ENCODE data around the gene SGIP1. TPM values are rescaled to one million over a fixed set of nuclear protein-coding genes. Genes with fewer than 3 reads are reported as not detected.

The SGIP1 gene
- total and polyA plus RNA-seq, 8 donors: 0.31 to 2.3 (median 1.1) TPM

DNA sequence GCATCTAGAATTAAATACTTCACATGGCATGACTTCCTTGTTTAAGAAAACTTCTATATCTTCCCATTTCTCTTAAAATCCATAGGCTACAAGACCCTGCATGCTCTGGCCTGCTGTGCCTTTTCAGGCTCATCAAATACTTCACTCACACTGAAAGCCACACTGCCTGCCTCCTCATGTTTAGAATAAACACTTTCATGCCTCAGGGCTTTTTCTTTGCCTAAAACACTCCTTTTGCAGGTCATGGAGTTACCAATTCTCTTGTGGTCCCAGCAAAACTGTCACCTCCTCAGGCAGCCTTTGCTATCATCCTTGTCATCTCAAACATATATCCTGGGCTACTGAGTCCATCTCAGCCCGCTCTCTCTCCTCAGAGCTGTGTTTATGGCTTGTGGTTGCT is 5.5 kb downstream of the SGIP1 start:
- peaks cover 8 to 22% (median 20%) of the 10 kb centered on the region in 3 donors for H3K4me1 ChIP-seq
- DNase-seq (no peak), ATAC-seq (no peak), FAIRE-seq (no peak)
- TF ChIP-seq, protein P1, sequence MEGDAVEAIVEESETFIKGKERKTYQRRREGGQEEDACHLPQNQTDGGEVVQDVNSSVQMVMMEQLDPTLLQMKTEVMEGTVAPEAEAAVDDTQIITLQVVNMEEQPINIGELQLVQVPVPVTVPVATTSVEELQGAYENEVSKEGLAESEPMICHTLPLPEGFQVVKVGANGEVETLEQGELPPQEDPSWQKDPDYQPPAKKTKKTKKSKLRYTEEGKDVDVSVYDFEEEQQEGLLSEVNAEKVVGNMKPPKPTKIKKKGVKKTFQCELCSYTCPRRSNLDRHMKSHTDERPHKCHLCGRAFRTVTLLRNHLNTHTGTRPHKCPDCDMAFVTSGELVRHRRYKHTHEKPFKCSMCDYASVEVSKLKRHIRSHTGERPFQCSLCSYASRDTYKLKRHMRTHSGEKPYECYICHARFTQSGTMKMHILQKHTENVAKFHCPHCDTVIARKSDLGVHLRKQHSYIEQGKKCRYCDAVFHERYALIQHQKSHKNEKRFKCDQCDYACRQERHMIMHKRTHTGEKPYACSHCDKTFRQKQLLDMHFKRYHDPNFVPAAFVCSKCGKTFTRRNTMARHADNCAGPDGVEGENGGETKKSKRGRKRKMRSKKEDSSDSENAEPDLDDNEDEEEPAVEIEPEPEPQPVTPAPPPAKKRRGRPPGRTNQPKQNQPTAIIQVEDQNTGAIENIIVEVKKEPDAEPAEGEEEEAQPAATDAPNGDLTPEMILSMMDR (IDR thresholded peaks at IDR 0.05): no peak
- no peaks in the 10 kb centered on the region for H3K27me3 ChIP-seq
- intact Hi-C loops (cut with DNase I): no loop called here
- 95 to 100% methylated on average over 1 of the region's 1 CpG for WGBS, 2 donors
- no peaks in the 10 kb centered on the region for H3K9me3 ChIP-seq
- no peaks in the 10 kb centered on the region for H3K36me3 ChIP-seq
- no peak overlapping the region for H3K27ac ChIP-seq
- H3K4me3 ChIP-seq: no peak overlapping the region

DNA sequence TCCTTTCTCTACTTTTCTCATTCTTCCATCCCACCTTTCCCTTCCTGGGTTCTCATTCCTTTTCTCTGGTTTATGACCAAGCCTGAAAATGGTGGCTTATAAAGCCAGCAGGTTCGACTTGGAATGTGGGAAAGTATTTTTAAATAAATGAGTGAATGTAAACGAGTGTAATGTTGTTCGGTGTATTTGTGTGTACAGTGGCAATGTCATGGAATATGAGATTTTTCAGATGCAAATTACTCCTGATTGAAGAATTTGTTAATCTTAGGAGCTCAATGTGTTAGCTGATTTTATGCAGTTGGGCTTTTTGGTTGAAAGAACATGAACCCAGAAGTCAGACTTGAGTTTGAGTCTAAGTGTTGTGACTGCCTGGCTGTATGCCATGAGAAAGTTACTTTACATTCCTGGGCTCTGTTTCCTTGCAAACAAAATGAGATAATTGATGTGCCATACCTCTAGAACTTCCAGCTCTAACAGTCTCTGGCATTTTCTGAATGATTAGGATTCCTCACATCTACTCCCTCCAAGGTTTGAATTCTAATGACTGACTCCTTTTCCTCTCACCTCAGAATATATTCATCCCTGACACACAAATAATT is 6.6 kb downstream of the SGIP1 start:
- H3K27ac ChIP-seq: no peak overlapping the region
- intact Hi-C loops (cut with DNase I): no loop called here
- no peaks in the 10 kb centered on the region for H3K9me3 ChIP-seq
- H3K4me3 ChIP-seq: no peak overlapping the region
- FAIRE-seq (no peak), ATAC-seq (no peak), DNase-seq (no peak)
- TF ChIP-seq, protein P1 (IDR thresholded peaks at IDR 0.05): no peak
- H3K36me3 ChIP-seq: no peaks in the 10 kb centered on the region
- WGBS, 2 donors: 70 to 77% methylated on average over 3 of the region's 3 CpGs
- no peaks in the 10 kb centered on the region for H3K27me3 ChIP-seq
- H3K4me1 ChIP-seq: peaks cover 8 to 22% (median 20%) of the 10 kb centered on the region in 3 donors

DNA sequence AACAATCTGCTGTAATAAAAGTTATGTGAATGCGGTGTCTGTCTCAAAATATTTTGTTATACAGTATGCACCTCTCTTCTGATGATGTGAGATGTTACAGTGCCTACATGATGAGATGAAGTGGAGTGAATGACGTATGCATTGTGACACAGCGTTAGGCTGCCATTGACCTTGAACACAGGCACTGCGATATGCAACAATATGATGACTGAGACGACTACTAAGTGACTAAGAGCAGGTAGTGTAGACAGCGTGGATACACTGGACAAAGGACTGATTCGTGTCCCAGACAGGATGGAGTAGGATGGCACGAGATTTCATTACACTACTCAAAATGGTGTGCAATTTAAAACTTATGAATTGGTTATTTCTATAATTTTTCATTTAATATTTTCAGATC is 8.4 kb downstream of the SGIP1 start:
- H3K4me1 ChIP-seq: peaks cover 8 to 20% (median 16%) of the 10 kb centered on the region in 3 donors
- ATAC-seq (no peak), FAIRE-seq (no peak), DNase-seq (no peak)
- no peaks in the 10 kb centered on the region for H3K9me3 ChIP-seq
- no peaks in the 10 kb centered on the region for H3K27me3 ChIP-seq
- TF ChIP-seq, protein P1 (IDR thresholded peaks at IDR 0.05): no peak
- intact Hi-C loops (cut with DNase I): no loop called here
- H3K36me3 ChIP-seq: no peaks in the 10 kb centered on the region
- no peak overlapping the region for H3K4me3 ChIP-seq
- 72 to 85% methylated on average over 8 of the region's 8 CpGs for WGBS, 2 donors
- H3K27ac ChIP-seq: peak overlapping the region in 2 of 4 donors; percentile 64 to 81

DNA sequence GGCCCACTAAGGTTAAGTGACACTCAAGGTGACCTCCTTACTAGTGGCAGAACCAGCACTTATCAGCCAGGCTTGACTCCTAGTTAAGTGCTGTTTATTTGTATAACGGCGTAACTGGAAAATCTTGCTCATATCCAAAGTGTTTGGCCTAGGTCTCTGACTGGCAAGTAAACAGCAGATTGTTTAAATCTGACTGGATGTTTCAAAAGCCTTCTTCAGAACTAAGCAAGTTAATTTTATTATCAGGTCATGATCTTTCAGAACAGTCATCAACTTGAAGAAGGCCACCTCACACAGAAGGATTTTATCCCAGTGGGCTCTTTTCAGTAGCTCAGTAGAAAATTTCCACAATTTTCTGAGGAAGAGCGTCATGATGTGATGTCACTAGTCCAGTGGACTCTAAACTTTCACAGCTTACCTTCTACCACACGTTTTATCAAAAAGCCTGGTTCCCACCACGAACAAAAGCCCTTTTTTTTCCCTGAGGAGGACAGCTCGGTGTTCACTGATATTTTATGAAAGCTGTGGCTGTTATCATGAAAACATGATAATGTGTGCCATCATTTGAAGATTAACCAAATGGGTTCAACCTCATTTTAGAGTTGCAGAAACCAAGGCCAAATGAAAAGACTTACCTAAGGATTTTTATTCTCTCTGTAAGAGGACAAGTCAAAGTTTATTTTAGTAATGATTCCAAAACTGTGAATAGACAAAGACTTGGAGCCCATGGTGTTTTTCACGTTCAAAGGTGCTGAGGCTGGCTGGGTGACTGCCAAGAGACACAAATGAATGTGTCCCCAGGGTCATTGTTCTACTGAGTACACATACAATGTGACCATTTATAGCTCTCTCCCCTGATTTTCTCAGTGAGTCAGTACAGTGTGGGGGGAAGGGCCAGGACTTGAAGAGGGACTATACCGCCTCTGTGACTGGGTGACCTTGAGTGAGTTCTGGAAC is 9.1 kb downstream of the SGIP1 start:
- Histone ChIP-seq H3K4me3 (no peak overlapping the region), H3K4me1 (peaks cover 8 to 18% (median 16%) of the 10 kb centered on the region in 3 donors), H3K9me3 (no peaks in the 10 kb centered on the region), H3K36me3 (no peaks in the 10 kb centered on the region), H3K27me3 (no peaks in the 10 kb centered on the region), H3K27ac (peak overlapping the region in 2 of 4 donors; percentile 64 to 81)
- TF ChIP-seq, protein P1 (IDR thresholded peaks at IDR 0.05): no peak
- peak; percentile 61 to 81 (median 64) for DNase-seq
- no peak for FAIRE-seq
- peak; percentile 95 to 98 (median 97) for ATAC-seq
- intact Hi-C loops (cut with DNase I): no loop called here
- 21% methylated on average over 8 of the region's 8 CpGs for WGBS, 2 donors
